Tibial nerve (tissue), 4 donors: ENCODE measurements around the gene NNT.

Experiments
- CTCF ChIP-seq, 5 experiments: fragments of 200-600 bp in 3 of 5; fragments of 450-650 bp in 2 of 5; sonication (generic) in 3 of 5; IDR thresholded peaks; one replicate each; pipeline ENCODE4 v1.5.1; 2016 to 2019; ENCODE audit warnings: antibody characterized with exemption in 5 of 5, mild to moderate bottlenecking in 3 of 5, moderate library complexity in 2 of 5
- EP300 ChIP-seq, 2 donors: sonication (generic); formaldehyde crosslinking; IDR thresholded peaks; one replicate each; pipeline ENCODE4 v1.6.1; 2017; ENCODE audit warnings: antibody characterized with exemption in 2 of 2, mild to moderate bottlenecking in 1 of 2

GRCh38 chr5:43712081-43712480, 109.1 kb downstream of the NNT start:
- TF ChIP-seq CTCF (IDR thresholded peaks at IDR 0.05), result no peak
- no peak for TF ChIP-seq EP300 (IDR thresholded peaks at IDR 0.05)
